GF-D8 (cell line): ENCODE data around the gene COMMD1.

ENCODE experiments used
- DNase-seq: peaks from one replicate; lab custom pipeline; 2025; lab: John Stamatoyannopoulos, UW

COMMD1 gene

GRCh38 chr2:62180975-62181374, 275.5 kb downstream of the COMMD1 start:
- peak; percentile 80 for DNase-seq

- no peak for DNase-seq
Measured at GRCh38 chr2:62181843-62182242, 276.4 kb downstream of the COMMD1 start.

GRCh38 chr2:62184512-62185230, 279.2 kb downstream of the COMMD1 start:
- DNase-seq = no peak
